NOMO-1 treated with dmso at 0.1 percent for 144 hours (cell line): ENCODE measurements around the gene PARP12.

Experiments used
- DNase-seq: peaks from one replicate; lab custom pipeline; 2025; ENCODE audit not compliant: unreplicated experiment; lab: John Stamatoyannopoulos, UW

Gene PARP12

GRCh38 chr7:140035400-140036223 is 27.1 kb downstream of the PARP12 start:
- no peak for DNase-seq

GRCh38 chr7:140034421-140034820 is 28.3 kb downstream of the PARP12 start:
- no peak for DNase-seq

GRCh38 chr7:140033779-140034363 is 28.9 kb downstream of the PARP12 start:
- DNase-seq, result no peak

GRCh38 chr7:140033036-140033435 is 29.7 kb downstream of the PARP12 start:
- DNase-seq, result no peak

- DNase-seq, result no peak
These were observed 31.4 kb downstream of the PARP12 start for GRCh38 chr7:140031364-140031763.

- no peak for DNase-seq
These were observed 33.7 kb downstream of the PARP12 start for GRCh38 chr7:140029072-140029471.

GRCh38 chr7:140028311-140028710 is 34.4 kb downstream of the PARP12 start:
- DNase-seq, result no peak

DNA sequence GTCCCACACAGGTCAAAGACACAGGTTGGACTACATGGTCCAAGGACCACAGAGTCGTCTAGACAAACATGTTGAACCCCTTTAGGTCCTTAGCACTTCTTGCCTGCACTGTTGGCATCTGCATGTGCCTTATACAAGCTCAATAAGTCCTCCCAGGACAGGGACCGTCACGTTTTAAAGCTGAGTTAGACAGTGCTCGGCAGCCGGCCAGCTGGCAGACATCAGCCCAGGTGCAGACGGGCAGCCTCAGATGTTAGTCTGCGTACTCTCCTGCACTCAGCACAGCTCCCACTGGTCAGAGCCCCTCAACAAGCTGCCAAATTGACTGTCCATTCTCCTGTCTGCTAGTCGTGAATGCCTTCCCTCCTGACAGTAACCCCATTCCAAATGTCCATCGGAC is 34.9 kb downstream of the PARP12 start:
- no peak for DNase-seq

DNA sequence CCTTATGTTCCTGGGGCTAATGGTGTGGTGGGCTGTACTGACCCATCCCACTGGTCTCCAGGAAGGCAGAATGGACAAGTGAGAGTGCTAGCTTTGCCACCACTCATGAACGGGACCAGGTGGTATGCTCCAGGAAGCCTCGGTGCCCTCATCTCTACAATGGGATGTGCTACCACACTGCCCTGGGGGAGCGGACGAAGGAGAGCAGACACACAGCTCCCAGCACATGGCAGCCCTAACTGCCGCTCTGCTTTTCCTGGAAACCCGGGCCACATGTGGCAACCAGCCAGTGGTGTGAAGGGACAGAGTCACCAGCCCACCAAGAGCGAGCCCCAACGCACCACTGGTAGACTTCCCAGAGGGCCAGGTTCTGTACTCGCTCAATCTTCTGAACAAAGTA is 35.8 kb downstream of the PARP12 start:
- no peak for DNase-seq

DNA sequence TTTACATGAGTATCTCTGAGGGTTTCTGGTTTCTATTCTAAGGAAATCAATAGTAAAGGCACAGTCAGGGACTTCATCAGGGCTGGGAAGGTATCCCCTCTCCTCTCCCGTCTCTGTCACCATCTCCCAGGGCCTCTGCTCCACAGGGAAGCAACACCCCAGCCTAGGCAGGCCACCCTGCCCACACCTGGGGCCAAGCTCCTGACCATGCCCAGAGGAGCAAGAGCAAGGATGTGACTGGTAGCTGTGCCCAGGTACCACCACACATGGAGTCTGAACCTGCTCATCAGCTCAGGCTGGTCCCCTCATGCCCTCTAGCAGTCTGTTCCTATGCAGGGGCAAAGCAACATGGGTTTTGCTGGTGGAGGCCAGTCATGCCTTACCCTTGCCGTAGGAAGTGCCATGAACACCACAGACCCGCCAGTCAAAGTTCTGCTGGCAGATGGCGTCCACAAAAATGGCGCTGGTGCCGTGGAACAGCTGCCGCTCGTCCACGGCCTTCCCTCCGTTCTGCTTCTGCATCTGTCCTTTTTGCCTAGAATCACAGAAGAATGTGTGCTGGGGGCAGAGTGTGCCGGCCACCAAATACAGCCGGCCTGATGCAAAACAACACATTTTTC is 36.8 kb downstream of the PARP12 start:
- no peak for DNase-seq

DNA sequence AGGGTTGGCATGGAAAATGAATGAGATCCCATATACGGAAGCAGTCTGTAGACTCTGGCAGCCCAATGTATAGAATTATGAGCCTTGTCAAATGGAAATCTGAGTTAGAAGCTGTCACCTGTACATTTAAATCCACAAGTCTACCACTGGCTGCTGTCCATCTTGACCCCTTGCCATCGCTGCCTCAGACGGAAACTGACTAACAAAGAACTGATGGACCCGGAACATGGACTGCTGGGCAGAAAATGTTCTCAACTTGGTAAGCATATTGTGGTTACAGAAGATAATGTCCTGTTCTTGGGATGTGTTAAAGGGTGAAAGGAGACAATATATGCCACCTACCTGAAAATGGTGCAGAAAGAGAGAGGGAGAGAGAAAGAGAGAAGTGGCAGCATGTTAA is 37.5 kb downstream of the PARP12 start:
- DNase-seq, result no peak

DNA sequence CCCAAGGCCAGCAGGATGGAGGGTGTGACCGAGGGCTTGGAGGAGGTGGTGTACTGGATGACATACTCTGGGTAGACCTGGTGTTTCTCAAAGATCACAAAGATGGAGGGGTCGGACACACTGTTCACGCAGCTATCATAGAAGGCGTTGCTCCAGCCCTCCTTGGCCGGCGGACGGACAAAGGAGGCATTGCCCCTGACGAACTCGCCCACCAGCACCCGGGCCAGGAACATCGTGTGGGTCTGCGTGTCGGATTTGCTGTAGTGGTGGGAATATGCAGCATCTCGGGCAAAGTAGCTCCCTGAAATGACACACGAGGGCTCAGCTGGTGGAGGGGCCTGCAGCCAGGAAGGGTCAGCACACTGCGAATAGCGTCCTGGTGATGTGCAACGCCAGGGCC is 38.2 kb downstream of the PARP12 start:
- no peak for DNase-seq

GRCh38 chr7:140023728-140024127 is 39.0 kb downstream of the PARP12 start:
- DNase-seq, result no peak

DNA sequence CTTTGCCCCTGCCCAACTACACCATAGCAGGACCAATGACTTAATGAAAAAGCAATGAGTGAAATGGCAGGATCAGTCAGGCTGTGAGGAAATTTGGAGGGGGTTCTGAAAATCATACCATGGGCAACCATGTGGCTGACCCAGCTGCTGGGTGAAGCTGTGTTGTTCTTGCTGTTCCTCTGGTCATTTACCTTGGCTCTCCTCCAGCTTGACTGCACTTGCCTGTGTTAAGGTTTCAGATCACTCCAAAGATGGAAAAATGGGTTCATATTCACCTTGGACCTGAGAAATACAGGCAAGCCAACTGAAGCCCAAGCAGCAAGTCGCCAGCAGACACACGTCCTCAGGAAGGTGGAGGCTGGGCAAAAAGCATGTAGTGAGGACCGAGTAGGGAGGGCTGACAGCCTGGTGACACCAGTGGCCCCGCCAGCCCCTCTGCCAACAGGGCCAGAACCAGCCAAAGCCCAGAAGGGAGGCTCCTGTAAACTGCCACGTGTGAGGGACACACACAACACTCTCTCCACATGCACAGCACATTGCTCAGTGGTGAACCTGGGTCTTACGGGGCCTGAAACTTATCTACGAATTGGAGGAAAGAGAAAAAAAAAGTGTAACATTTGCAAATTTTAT is 40.1 kb downstream of the PARP12 start:
- DNase-seq, result no peak

GRCh38 chr7:140021603-140022002 is 41.1 kb downstream of the PARP12 start:
- DNase-seq, result no peak

DNA sequence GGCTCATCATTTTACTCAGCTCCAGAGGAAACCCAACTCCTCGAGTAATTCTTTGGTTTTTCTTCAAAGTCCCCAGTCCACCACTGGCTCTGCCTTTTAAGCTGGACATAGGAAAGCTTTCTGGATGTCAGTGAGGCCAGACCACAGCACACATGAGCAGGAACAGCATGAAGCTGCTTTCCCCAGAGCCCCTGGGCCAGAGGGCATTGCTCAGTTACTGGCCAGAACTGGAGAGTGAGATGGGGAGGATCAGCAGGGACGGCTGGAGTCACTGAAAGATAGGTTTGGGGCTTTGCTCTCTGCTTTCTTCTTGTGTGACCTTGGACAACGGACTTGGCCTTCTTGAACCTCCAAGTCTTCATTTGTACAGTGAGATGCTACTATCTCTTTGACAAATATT is 43.1 kb downstream of the PARP12 start:
- DNase-seq, result no peak

GRCh38 chr7:140019172-140019571 is 43.6 kb downstream of the PARP12 start:
- DNase-seq, result no peak

GRCh38 chr7:140018125-140019043 is 44.4 kb downstream of the PARP12 start:
- no peak for DNase-seq

DNA sequence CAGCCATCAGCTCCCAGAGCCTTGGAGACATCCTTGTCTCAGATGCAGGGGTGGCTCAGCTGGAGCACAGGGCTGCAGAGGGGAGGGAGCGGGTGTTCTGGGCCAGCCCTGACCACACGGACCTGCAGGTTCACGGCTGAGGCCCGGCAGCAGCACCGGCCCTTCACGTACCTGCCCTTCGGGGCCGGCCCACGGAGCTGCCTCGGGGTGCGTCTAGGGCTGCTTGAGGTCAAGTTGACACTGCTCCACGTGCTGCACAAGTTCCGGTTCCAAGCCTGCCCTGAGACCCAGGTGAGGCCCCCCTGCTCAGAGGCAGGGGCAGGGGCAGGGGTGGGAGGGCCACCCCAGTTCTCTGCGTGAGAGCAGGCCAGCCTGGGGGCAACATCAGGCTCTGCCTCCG is 45.2 kb downstream of the PARP12 start:
- no peak for DNase-seq

- DNase-seq, result no peak
These were observed 45.7 kb downstream of the PARP12 start for GRCh38 chr7:140017034-140017433.

GRCh38 chr7:140016540-140016939 is 46.2 kb downstream of the PARP12 start:
- no peak for DNase-seq
